Measurements from ENCODE around the gene DHCR7.

DNA sequence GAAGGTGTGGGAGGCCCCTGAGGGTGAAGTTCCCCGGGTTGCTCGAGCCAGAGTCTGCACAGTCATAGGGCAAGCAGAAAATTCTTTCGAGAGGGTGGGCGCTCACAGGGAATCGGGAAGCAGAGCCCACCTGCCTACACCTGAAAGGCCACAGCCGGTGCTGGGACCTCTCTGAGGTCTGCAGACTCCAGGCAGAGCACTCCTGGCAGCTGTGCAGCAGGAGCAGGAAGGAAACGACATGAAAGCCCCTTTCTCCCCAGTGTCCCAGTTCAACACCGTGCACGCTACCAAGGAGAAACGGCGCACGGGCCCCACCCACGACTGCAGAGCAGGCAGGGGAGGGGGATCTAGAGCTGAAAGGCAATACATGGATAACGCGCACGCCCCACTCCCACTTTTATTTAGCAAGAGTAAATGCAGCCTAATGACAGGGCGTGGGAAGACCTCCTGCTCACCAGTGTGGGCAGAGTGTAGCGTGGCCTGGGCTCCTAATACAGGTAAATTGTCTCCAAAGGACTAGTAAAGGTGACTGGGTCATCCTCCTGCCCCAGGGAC lies 13.5 kb downstream of the DHCR7 start:
- TF ChIP-seq, protein P1, sequence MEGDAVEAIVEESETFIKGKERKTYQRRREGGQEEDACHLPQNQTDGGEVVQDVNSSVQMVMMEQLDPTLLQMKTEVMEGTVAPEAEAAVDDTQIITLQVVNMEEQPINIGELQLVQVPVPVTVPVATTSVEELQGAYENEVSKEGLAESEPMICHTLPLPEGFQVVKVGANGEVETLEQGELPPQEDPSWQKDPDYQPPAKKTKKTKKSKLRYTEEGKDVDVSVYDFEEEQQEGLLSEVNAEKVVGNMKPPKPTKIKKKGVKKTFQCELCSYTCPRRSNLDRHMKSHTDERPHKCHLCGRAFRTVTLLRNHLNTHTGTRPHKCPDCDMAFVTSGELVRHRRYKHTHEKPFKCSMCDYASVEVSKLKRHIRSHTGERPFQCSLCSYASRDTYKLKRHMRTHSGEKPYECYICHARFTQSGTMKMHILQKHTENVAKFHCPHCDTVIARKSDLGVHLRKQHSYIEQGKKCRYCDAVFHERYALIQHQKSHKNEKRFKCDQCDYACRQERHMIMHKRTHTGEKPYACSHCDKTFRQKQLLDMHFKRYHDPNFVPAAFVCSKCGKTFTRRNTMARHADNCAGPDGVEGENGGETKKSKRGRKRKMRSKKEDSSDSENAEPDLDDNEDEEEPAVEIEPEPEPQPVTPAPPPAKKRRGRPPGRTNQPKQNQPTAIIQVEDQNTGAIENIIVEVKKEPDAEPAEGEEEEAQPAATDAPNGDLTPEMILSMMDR (IDR thresholded peaks at IDR 0.05) = no peak
- TF ChIP-seq POLR2A (IDR thresholded peaks at IDR 0.05) = no peak
